HEK293T (cell line): ENCODE results near the gene FRRS1L.

Experiments used
- CTCF ChIA-PET: fragments of 350-600 bp; formaldehyde crosslinking; extraction: SDS; loops from one replicate; lab custom pipeline; 2021; ENCODE audit warnings: antibody characterized with exemption, inconsistent platforms; lab: Yijun Ruan, JAX
- POLR2A ChIA-PET: fragments of 350-600 bp; formaldehyde crosslinking; extraction: SDS; loops from one replicate; lab custom pipeline; 2020; ENCODE audit warnings: antibody characterized with exemption, inconsistent platforms; lab: Yijun Ruan, JAX
- DNase-seq: peaks from one replicate; pipeline ENCODE4 v3.0.0; 2012; ENCODE audit warnings: mixed read lengths; ENCODE audit errors: extremely low spot score
- ARNT ChIP-seq: fragments of 450-650 bp; IDR thresholded peaks from 2 replicates; pipeline ENCODE4 v1.6.1; 2017; ENCODE audit warnings: mild to moderate bottlenecking
- BHLHE40 ChIP-seq: fragments of 450-650 bp; IDR thresholded peaks from 2 replicates; pipeline ENCODE4 v1.6.1; 2016; ENCODE audit warnings: mild to moderate bottlenecking, moderate library complexity, borderline replicate concordance
- CTBP1 ChIP-seq: fragments of 450-650 bp; IDR thresholded peaks from 2 replicates; pipeline ENCODE4 v1.6.1; 2016; ENCODE audit warnings: borderline replicate concordance
- ELF4 ChIP-seq: fragments of 450-650 bp; IDR thresholded peaks from 2 replicates; pipeline ENCODE4 v1.6.1; 2017; ENCODE audit warnings: antibody characterized with exemption
- FOXA1 ChIP-seq: fragments of 450-650 bp; IDR thresholded peaks from 2 replicates; pipeline ENCODE4 v1.6.1; 2016; ENCODE audit warnings: mild to moderate bottlenecking
- FOXK2 ChIP-seq: fragments of 450-650 bp; IDR thresholded peaks from 2 replicates; pipeline ENCODE4 v1.6.1; 2016; ENCODE audit warnings: mild to moderate bottlenecking
- FOXM1 ChIP-seq: fragments of 450-650 bp; IDR thresholded peaks from 2 replicates; pipeline ENCODE4 v1.6.1; 2017; ENCODE audit warnings: mild to moderate bottlenecking, borderline replicate concordance
- HDGF ChIP-seq: fragments of 450-650 bp; IDR thresholded peaks from 2 replicates; pipeline ENCODE4 v1.6.1; 2017; ENCODE audit warnings: antibody characterized with exemption, borderline replicate concordance
- L3MBTL2 ChIP-seq: fragments of 450-650 bp; conservative IDR thresholded peaks from 2 replicates; pipeline ENCODE4 v1.6.1; 2016; ENCODE audit warnings: mild to moderate bottlenecking
- LEF1 ChIP-seq: fragments of 450-650 bp; IDR thresholded peaks from 2 replicates; pipeline ENCODE4 v1.6.1; 2017; ENCODE audit warnings: mild to moderate bottlenecking, borderline replicate concordance
- NFRKB ChIP-seq: fragments of 450-650 bp; IDR thresholded peaks from 2 replicates; pipeline ENCODE4 v1.6.1; 2016; ENCODE audit warnings: mild to moderate bottlenecking, moderate library complexity
- SP1 ChIP-seq: fragments of 450-650 bp; IDR thresholded peaks from 2 replicates; pipeline ENCODE4 v1.6.1; 2017
- SUZ12 ChIP-seq: fragments of 450-650 bp; IDR thresholded peaks from 2 replicates; pipeline ENCODE4 v1.6.1; 2016; ENCODE audit warnings: mild to moderate bottlenecking
- TARDBP ChIP-seq: fragments of 450-650 bp; IDR thresholded peaks from 2 replicates; pipeline ENCODE4 v1.6.1; 2016
- ZNF384 ChIP-seq: fragments of 450-650 bp; IDR thresholded peaks from 2 replicates; pipeline ENCODE4 v1.6.1; 2016
- TF ChIP-seq, protein P1 (sequence below): fragments of 450-650 bp; IDR thresholded peaks from 2 replicates; pipeline ENCODE4 v1.6.1; 2016

The FRRS1L gene

DNA sequence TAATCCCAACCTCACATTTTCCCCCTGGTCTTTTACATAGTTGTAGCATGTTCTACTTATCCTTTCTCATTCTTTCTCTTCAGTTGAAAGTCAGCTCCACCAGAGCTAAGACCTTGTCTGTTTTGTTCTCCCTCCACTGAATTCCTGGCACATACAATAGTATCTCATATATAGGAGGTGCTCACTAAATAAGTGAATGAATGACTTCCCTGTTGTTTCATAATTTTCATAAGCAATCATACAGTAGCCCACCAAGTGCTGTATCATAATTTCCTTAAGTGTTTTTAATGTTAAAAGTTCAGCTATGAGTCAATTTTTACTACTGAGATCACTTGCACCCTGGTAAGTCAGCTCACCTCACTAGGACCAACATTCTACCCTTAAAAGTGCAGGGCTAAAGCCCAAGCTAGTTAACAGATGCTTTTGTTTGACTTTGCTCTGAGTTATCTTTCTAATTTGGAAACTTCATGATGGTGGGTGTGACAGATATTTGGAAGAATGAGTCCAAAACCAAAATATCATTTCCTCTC is 74.9 kb downstream of the FRRS1L start:
- POLR2A ChIA-PET = no interaction called here

DNA sequence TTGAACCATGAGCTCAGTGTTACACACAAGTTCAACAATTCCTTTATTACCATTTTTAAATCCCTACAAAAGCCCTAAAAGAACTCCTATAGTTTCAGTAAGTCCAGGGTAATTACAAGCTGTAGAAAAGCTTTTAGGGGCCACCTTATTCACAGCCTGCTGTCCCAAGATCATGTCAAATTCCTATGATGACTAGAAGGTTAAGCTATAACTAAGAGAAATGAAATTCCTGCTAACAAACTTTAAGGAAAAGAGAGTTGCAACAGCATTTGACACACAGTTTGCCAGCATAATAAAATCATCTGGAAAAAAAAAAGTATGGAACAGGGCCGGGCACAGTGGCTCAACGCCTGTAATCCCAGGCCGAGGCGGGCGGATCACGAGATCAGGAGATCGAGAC is 78.8 kb downstream of the FRRS1L start:
- CTCF ChIA-PET = no interaction called here
- POLR2A ChIA-PET = no interaction called here
- DNase-seq = no peak
- TF ChIP-seq TARDBP (no peak), ZNF384 (no peak), ARNT (no peak), FOXK2 (no peak), HDGF (no peak), ELF4 (no peak), FOXA1 (no peak)

More for the DNA sequence above, 74.9 kb downstream of the FRRS1L start:
- TF ChIP-seq HDGF (no peak), SP1 (no peak), FOXA1 (no peak), ARNT (no peak), CTBP1 (no peak), ZNF384 (no peak)
- TF ChIP-seq, protein P1, sequence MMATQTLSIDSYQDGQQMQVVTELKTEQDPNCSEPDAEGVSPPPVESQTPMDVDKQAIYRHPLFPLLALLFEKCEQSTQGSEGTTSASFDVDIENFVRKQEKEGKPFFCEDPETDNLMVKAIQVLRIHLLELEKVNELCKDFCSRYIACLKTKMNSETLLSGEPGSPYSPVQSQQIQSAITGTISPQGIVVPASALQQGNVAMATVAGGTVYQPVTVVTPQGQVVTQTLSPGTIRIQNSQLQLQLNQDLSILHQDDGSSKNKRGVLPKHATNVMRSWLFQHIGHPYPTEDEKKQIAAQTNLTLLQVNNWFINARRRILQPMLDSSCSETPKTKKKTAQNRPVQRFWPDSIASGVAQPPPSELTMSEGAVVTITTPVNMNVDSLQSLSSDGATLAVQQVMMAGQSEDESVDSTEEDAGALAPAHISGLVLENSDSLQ = no peak
- CTCF ChIA-PET = interaction anchor here (1.2 kb wide), 1 partner anchor 11 kb away, joined by 3 read pairs; no protein-coding TSS in a partner anchor
- DNase-seq = no peak

DNA sequence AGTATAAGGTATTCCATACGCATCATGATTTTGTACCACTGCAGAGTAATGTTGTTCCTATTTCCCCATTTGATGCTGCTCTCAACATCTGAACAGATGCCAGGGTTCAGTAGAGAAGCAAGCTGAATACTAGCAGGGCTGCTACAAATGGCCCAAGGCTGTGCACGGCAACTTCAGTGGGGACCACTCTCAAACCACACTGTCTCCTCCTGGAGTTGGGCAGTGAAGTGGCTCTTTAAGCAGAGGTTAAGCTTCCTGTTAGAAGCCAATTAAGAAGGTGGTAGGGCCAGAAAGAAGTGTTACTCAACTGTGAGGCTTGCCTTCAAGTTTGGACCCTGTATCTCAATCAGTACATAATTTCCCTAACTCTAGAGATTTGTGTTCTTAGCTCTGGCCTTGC is 79.3 kb downstream of the FRRS1L start:
- ChIA-PET CTCF (no interaction called here), POLR2A (no interaction called here)
- DNase-seq = no peak
- TF ChIP-seq, protein P1 = no peak
- TF ChIP-seq ZNF384 (no peak), ELF4 (no peak), FOXK2 (no peak), BHLHE40 (no peak), NFRKB (no peak), CTBP1 (no peak), HDGF (no peak), FOXM1 (no peak), L3MBTL2 (no peak), TARDBP (no peak), SP1 (no peak), FOXA1 (no peak), LEF1 (no peak), SUZ12 (no peak), ARNT (no peak)

DNA sequence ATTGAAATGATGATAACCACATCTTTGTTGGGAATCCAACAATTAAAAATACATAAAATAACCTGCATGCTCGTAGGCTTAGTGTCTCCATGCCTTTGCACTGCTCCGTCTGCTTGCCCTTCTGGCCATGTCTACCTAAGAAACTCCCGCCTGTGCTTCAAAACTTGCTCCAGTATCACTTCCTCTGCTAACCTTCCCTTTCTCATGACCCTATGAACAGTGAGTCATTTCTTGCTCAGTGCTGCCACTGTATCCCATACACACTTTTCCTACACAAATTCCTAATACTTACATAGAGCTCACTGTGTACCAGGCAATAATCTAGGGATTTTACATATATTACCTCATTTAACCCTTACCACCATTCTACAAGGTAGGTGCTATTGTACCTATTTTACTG is 80.8 kb downstream of the FRRS1L start:
- no peak for DNase-seq
- ChIA-PET POLR2A (no interaction called here), CTCF (no interaction called here)
- TF ChIP-seq ELF4 = no peak
- TF ChIP-seq FOXA1 = no peak
- no peak for TF ChIP-seq LEF1
- TF ChIP-seq BHLHE40 = no peak
- TF ChIP-seq FOXM1 = no peak
- TF ChIP-seq, protein P1 = no peak
- TF ChIP-seq SP1 = no peak
- TF ChIP-seq TARDBP = no peak

DNA sequence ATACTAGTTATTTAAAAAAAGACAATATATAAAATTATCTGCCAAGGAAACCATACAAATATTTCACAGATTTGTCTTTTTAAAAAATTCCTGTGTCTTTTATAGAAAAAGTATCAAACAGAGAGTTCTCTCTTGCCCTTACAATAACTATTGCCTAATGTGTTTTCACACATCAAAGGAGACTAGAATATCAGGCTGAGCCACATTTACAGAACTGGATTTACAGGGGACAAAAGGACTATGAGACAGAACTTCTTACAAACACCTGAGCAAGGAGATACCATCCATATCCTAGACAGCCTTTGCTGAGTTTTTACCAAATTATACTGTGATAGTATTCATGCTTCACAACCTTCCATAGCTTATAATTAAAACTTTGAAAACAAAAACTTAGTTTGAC is 81.5 kb downstream of the FRRS1L start:
- TF ChIP-seq TARDBP (no peak), L3MBTL2 (no peak), SP1 (no peak), HDGF (no peak), LEF1 (no peak), NFRKB (no peak), BHLHE40 (no peak), FOXM1 (no peak), FOXA1 (no peak), ELF4 (no peak), ARNT (no peak), ZNF384 (no peak), SUZ12 (no peak)
- TF ChIP-seq, protein P1 = no peak
- ChIA-PET POLR2A (no interaction called here), CTCF (no interaction called here)
- DNase-seq = no peak

DNA sequence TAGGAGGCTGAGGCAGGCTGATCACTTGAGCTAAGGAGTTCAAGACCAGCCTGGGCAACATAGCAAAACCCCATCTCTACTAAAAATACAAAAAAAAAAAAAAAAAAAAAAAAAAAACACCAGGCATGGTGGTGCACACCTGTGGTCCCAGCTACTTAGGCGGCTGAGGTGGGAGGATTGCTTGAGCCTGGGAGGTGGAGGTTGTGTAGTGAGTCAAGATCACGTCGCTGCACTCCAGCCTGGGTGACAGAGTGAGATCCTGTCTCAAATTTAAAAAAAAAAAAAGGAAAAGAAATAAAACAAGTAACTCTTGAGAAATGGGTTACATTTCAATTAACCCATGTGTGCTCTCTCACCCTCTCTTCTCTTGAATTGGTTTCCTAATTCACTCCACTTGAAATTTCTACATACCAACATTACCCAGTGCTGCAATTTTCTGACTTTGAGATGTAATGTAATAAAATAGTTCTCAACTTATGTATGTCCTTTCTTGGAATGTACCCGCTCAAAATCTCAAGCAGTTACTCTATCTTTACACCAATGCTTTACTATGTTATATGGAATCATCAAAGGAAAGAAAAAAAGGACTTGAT is 83.1 kb downstream of the FRRS1L start:
- ChIA-PET POLR2A (no interaction called here), CTCF (no interaction called here)
- DNase-seq = no peak
- TF ChIP-seq, protein P1 = no peak
